ENCODE results near the gene ATP6V1B1.

The ATP6V1B1 gene

GRCh38 chr2:70962211-70962884 is 26.6 kb downstream of the ATP6V1B1 start:
- no peaks in the 10 kb centered on the region for H3K9me3 ChIP-seq (ENCODE audit: control insufficient read depth, low read length)
- no peak overlapping the region for H2BK15ac ChIP-seq (ENCODE audit: low read depth, poor library complexity, severe bottlenecking)
- H2BK120ac ChIP-seq (ENCODE audit: low read depth, low read length) = no peak overlapping the region
- H3K23ac ChIP-seq (ENCODE audit: low read length in 2 of 2) = peak overlapping the region in 1 of 2 experiments; percentile 10
- H2AFZ ChIP-seq (ENCODE audit: low read depth, low read length) = no peak overlapping the region
- H4K8ac ChIP-seq (ENCODE audit: low read length) = no peak overlapping the region
- H3K18ac ChIP-seq (ENCODE audit: low read depth in 1 of 2, low read length in 2 of 2) = no peak overlapping the region
- 71% methylated on average over 12 of the region's 12 CpGs for WGBS
- H3K4ac ChIP-seq (ENCODE audit: low read depth in 1 of 2, low read length in 2 of 2) = no peak overlapping the region
- peaks cover 7% of the 10 kb centered on the region for H3K4me1 ChIP-seq (ENCODE audit: control insufficient read depth, insufficient read depth, low read depth, low read length)
- DNase-seq = no peak
- no peak overlapping the region for H2BK5ac ChIP-seq (ENCODE audit: low read depth, low read length, poor library complexity, severe bottlenecking)
- H3K36me3 ChIP-seq (ENCODE audit: control insufficient read depth in 1 of 2, insufficient read depth in 2 of 2, low read depth in 1 of 2, low read length in 2 of 2) = no peaks in the 10 kb centered on the region
- H3K9ac ChIP-seq (ENCODE audit: low read length) = no peak overlapping the region
- no peak overlapping the region for H4K91ac ChIP-seq (ENCODE audit: low read length)
- no peak overlapping the region for H3K4me2 ChIP-seq (ENCODE audit: low read length, poor library complexity, severe bottlenecking)
- H2AK5ac ChIP-seq (ENCODE audit: low read length, severe bottlenecking) = no peak overlapping the region
- H3K79me1 ChIP-seq (replicated peaks; ENCODE audit: low read length, poor library complexity, severe bottlenecking) = no peaks in the 10 kb centered on the region
- H2BK12ac ChIP-seq (ENCODE audit: low read length in 2 of 2) = no peak overlapping the region
- H3K14ac ChIP-seq (ENCODE audit: low read length in 2 of 2) = no peak overlapping the region
- no peak overlapping the region for H3K27ac ChIP-seq (ENCODE audit: low read length, poor library complexity, severe bottlenecking)
- no peak overlapping the region for H3K4me3 ChIP-seq (ENCODE audit: insufficient read depth in 1 of 2, low read depth in 1 of 2, low read length in 2 of 2)
- H3K27me3 ChIP-seq (ENCODE audit: control insufficient read depth in 1 of 2, insufficient read depth in 1 of 2, low read length in 2 of 2) = peaks cover 49 to 51% of the 10 kb centered on the region in 2 experiments

GRCh38 chr2:70962885-70963878 is 27.5 kb downstream of the ATP6V1B1 start:
- Histone ChIP-seq H3K18ac (ENCODE audit: low read depth in 1 of 2, low read length in 2 of 2) (no peak overlapping the region), H3K27ac (ENCODE audit: low read length, poor library complexity, severe bottlenecking) (no peak overlapping the region), H3K36me3 (ENCODE audit: control insufficient read depth in 1 of 2, insufficient read depth in 2 of 2, low read depth in 1 of 2, low read length in 2 of 2) (no peaks in the 10 kb centered on the region), H3K23ac (ENCODE audit: low read length in 2 of 2) (peak overlapping the region in 1 of 2 experiments; percentile 10), H3K14ac (ENCODE audit: low read length in 2 of 2) (no peak overlapping the region), H2BK120ac (ENCODE audit: low read depth, low read length) (no peak overlapping the region), H3K4ac (ENCODE audit: low read depth in 1 of 2, low read length in 2 of 2) (no peak overlapping the region), H3K9me3 (ENCODE audit: control insufficient read depth, low read length) (no peaks in the 10 kb centered on the region), H3K4me1 (ENCODE audit: control insufficient read depth, insufficient read depth, low read depth, low read length) (peaks cover 7% of the 10 kb centered on the region), H2AFZ (ENCODE audit: low read depth, low read length) (no peak overlapping the region), H3K79me1 (replicated peaks; ENCODE audit: low read length, poor library complexity, severe bottlenecking) (no peaks in the 10 kb centered on the region), H2BK15ac (ENCODE audit: low read depth, poor library complexity, severe bottlenecking) (no peak overlapping the region), H3K4me2 (ENCODE audit: low read length, poor library complexity, severe bottlenecking) (no peak overlapping the region), H3K4me3 (ENCODE audit: insufficient read depth in 1 of 2, low read depth in 1 of 2, low read length in 2 of 2) (no peak overlapping the region), H2BK12ac (ENCODE audit: low read length in 2 of 2) (no peak overlapping the region), H4K8ac (ENCODE audit: low read length) (no peak overlapping the region), H2AK5ac (ENCODE audit: low read length, severe bottlenecking) (no peak overlapping the region), H2BK5ac (ENCODE audit: low read depth, low read length, poor library complexity, severe bottlenecking) (no peak overlapping the region), H3K9ac (ENCODE audit: low read length) (no peak overlapping the region), H4K91ac (ENCODE audit: low read length) (no peak overlapping the region), H3K27me3 (ENCODE audit: control insufficient read depth in 1 of 2, insufficient read depth in 1 of 2, low read length in 2 of 2) (peaks cover 44 to 47% of the 10 kb centered on the region in 2 experiments)
- DNase-seq = no peak
- 79% methylated on average over 18 of the region's 18 CpGs for WGBS

GRCh38 chr2:70964133-70964532 is 28.4 kb downstream of the ATP6V1B1 start:
- Histone ChIP-seq H3K18ac (ENCODE audit: low read depth in 1 of 2, low read length in 2 of 2) (no peak overlapping the region), H3K79me1 (replicated peaks; ENCODE audit: low read length, poor library complexity, severe bottlenecking) (no peaks in the 10 kb centered on the region)

More at GRCh38 chr2:70964133-70964532, 28.4 kb downstream of the ATP6V1B1 start:
- peaks cover 39 to 43% of the 10 kb centered on the region in 2 experiments for H3K27me3 ChIP-seq (ENCODE audit: control insufficient read depth in 1 of 2, insufficient read depth in 1 of 2, low read length in 2 of 2)
- no peaks in the 10 kb centered on the region for H3K36me3 ChIP-seq (ENCODE audit: control insufficient read depth in 1 of 2, insufficient read depth in 2 of 2, low read depth in 1 of 2, low read length in 2 of 2)
- H2BK5ac ChIP-seq (ENCODE audit: low read depth, low read length, poor library complexity, severe bottlenecking) = no peak overlapping the region
- H4K8ac ChIP-seq (ENCODE audit: low read length) = no peak overlapping the region
- H2AFZ ChIP-seq (ENCODE audit: low read depth, low read length) = no peak overlapping the region
- no peak overlapping the region for H3K27ac ChIP-seq (ENCODE audit: low read length, poor library complexity, severe bottlenecking)
- no peak overlapping the region for H3K9ac ChIP-seq (ENCODE audit: low read length)
- no peak overlapping the region for H3K14ac ChIP-seq (ENCODE audit: low read length in 2 of 2)
- H3K9me3 ChIP-seq (ENCODE audit: control insufficient read depth, low read length) = no peaks in the 10 kb centered on the region
- peaks cover 7% of the 10 kb centered on the region for H3K4me1 ChIP-seq (ENCODE audit: control insufficient read depth, insufficient read depth, low read depth, low read length)
- no peak overlapping the region for H3K23ac ChIP-seq (ENCODE audit: low read length in 2 of 2)
- no peak overlapping the region for H3K4ac ChIP-seq (ENCODE audit: low read depth in 1 of 2, low read length in 2 of 2)
- H2BK120ac ChIP-seq (ENCODE audit: low read depth, low read length) = no peak overlapping the region
- no peak overlapping the region for H3K4me3 ChIP-seq (ENCODE audit: insufficient read depth in 1 of 2, low read depth in 1 of 2, low read length in 2 of 2)
- no peak overlapping the region for H2BK15ac ChIP-seq (ENCODE audit: low read depth, poor library complexity, severe bottlenecking)
- H2BK12ac ChIP-seq (ENCODE audit: low read length in 2 of 2) = no peak overlapping the region
- H4K91ac ChIP-seq (ENCODE audit: low read length) = no peak overlapping the region
- WGBS = 73% methylated on average over 2 of the region's 4 CpGs
- DNase-seq = no peak
- no peak overlapping the region for H2AK5ac ChIP-seq (ENCODE audit: low read length, severe bottlenecking)
- no peak overlapping the region for H3K4me2 ChIP-seq (ENCODE audit: low read length, poor library complexity, severe bottlenecking)
